NCI-H2081 treated with DMSO at 0.1 percent for 48 hours (cell line): Measurements from ENCODE around the gene KLHL11.
"Not testable (repeated sequence)": the region's sequence is repeated elsewhere in the genome, so short reads cannot be mapped to it uniquely, and the experiment has no call there.

Experiments used
- DNase-seq: peaks from one replicate; lab custom pipeline; 2025; lab: John Stamatoyannopoulos, UW

The KLHL11 gene

DNA sequence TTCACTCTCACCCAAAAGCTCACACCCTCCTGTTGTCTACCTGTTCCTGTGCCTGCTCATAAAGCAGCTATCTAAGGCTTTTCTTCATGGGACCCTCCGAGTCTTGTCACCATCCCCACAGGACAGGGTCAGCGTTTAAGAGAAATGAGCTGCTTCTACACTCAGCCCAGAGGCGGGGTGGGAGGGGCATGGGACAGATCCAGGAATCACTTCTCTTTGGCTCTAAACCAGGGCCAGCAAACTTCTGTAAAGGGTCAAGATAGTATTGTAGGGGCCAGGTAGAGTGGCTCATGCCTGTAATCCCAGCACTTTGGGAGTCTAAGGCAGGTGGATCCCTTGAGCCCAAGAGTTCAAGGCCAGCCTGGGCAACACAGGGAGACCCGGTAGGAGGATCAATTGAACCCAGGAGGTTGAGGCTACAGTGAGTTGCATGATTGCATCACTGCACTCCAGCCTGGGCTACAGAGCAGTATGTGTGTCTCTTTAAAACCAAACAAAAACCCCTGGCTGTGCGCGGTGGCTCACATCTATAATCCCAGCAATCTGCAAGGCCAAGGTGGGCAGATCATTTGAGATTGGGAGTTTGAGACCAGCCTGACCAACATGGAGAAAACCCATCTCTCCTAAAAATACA is 23.2 kb upstream of the KLHL11 start:
- DNase-seq: no peak

DNA sequence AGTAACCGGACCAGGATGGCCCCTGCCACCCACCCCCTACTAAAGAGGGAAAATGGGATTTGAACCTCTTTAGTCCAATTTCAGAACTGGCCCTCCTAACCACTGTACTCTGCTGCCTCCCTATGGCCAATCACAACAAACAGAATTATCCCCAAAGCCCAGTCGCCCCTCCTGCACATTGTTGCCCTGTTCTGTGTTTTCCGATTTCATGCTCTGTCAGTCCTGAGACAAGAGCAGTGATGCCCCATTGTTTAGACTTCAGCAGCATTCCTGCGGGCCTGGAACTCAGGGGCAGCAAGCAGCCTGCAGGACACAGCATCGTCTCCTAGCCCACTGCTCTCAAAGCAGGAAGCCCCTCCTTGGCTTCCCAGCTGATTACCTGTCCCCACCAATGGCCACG is 20.5 kb upstream of the KLHL11 start:
- no peak for DNase-seq

DNA sequence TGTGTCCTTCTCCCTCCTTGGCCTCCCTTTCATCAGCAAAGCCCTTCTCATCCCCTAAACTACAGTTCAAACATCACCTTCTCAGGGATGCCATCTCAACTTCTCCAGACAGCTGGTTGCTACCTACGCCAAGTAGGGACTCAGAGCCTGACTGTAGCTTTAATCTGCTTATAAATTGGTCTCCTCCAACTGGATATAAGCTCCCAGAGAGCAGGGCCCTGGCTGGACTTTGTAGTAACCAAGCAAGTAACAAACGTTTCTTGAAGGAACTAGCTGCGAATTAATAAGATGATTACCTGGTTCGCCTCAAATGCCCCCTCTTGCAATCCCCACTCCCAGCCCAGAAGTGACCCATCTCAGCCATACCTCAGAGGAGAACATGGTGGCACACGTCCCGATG is 17.5 kb upstream of the KLHL11 start:
- no peak for DNase-seq

DNA sequence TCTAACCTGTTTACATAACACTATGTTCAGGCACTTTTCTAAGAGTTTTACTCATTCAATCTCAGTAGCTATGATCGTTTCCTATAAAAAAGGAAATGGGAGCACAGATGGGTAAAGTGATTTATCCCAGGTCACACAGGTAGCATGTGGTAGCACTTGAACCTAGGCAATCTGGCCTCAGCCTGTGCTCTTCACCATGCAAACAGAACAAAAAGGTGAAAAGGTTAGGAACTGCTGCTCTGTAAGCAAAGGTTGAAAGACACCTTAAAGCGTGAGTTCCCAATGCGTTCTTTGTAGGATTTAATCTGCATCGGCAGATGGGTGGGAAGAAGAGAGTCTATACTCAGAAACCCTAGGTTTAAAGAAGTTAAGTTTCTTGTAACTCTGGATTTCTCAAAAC is 14.9 kb upstream of the KLHL11 start:
- DNase-seq: no peak

DNA sequence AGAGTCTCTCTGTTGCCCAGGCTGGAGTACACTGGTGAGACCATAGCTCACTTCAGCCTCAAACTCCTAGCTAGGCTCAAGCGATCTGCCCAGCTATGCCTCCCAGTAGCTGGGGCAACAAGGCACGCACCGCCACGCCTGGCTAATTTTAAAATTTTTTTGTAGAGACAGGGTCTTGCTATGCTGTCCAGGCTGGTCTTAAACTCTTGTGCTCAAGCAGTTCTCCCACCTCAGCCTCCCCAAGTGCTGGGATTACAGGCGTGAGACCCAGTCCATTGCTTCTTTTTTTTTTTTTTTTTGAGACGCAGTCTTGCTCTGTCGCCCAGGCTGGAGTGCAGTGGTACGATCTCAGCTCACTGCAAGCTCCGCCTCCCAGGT is 9.1 kb upstream of the KLHL11 start:
- not testable (repeated sequence) for DNase-seq

DNA sequence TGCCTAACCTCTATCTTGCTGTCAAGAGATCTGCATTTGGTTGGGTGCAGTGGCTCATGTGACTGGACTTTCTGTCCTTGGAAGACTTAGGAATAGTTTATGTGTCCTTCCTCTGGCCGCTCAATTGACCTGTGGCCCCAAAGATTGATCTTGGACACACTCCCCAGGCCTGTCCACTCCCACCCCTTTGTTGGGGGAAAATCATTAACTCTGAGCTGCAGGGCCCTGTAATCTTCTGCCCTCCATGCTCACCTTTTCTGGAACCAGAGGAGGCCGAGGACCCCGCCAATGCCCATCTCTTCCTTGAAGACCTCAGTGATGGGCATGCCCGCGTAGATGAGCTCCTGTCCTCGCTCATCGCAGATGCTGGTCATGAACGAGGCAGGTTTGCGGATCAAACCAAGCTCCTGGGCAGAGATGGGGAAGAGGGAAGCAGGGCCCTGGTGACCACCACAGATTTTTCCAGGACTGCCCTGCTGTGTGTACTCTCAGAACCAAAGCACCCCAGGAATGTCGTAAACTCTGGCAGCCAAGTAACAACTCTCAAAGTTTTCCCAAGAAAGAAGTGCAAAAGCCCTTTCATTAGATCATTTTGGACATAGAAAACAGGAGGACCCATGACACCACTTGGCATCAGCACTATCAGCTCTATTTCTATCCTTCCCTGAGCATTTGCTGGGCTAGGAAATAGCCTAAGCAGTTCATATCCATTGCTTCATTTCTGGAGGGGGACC is 8.5 kb upstream of the KLHL11 start:
- no peak for DNase-seq

DNA sequence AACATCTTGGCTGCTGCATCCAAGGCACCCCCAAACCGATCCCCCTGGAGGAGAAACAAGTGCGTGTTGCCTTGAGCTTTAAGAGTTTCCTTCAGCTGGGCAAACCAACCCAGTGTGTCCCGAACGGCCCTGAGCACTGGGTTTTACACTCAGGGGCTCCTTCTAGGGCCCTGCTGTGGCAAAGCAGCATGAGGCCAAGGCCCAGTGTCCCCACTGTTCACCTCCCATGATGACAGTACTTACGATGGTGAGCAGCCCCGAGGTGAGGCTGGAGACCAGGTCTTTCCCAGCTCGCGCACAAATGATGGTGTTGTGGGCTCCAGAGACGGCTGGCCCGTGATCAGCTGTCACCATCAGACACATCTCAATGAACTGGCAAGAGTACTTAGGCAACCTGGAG is 6.6 kb upstream of the KLHL11 start:
- no peak for DNase-seq

DNA sequence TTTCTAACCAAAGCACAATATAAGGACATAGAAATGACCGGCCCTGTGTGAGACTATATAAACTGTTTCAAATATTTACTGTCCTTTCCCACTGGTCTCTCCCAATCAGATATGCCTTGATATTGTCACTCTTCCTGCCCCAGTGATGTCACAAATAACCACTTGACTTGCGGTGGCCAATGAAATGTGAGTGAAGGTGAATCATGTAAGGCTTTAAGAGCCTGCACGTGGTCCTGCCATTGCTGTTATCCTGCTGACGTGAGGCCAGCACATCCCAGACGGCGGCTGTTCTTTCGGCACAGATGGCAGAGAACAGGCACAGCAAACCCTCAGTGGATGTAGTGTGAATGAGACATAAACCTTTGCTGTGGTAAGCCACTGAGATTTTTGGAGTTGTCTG is 5.4 kb upstream of the KLHL11 start:
- no peak for DNase-seq

DNA sequence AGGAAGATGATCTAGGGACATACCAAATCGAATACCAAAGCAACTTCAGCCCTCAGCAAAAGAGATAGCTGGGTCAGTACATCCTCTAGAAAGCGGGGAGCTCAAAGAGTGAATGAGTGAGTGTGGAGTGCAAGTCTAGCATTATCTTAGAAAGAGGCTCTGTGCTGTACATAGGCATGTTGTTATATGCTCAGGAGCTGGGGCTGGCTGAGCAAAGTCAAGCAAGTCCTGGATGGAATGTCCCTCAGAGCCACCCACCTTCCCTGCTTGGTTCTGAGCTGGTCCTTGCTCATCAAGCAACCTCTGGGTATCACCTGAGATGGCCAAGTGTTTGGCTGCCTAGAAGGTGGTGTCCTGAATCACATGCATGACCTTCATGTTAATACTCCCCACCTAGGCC is 4.9 kb upstream of the KLHL11 start:
- DNase-seq: no peak

DNA sequence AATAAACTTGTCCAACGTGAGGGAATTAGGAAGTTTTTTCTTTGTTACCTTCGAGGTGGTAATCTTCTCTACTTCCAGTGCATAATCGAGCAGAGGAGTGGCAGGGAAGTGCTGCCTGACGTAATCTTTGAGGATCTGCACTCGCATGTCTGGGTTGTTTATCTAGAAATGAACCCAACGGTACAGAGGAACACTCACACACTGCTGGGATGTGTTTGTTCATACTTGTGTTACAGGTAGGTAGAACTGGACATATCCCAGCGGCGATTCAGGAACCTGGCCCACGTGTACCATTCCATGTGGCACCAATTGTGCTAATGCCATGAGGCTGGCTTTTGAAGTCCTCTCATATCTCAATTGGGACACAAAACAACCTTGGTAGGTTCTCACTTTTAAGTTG is 4.2 kb upstream of the KLHL11 start:
- DNase-seq: no peak

DNA sequence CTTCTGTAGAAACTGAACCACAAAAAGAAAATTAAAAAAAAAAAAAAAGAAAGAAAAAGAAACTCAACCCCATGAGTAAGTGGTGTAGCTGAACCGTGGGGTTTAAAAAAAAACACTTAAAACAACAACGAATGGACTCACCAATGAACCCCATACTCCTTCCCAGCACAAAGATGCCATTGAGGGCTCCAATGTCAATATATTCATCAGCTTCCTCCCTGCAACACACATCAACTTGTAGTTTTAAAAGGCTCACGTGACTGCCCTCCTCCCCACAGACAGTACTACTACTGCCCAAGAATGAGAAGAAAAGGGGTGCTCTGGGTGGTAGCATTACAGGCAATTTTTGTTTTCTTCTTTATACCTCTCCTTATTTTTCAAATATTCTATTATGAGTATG is 3.3 kb upstream of the KLHL11 start:
- no peak for DNase-seq

DNA sequence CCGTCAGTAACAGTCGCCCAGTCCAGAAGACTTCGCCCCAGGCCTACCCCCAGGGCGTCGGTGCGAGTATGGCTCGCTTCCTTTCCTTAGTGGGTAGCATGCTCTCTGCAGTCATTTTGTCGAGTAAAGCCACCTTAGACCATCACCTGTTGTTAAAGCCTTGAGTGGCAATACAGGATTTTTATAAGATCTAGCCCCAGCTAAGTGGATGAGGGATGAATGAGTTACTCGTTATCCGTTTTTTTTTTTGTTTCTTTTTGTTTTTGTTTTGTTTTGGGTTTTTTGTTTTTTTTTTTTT is 322 bp upstream of the KLHL11 start:
- no peak for DNase-seq

DNA sequence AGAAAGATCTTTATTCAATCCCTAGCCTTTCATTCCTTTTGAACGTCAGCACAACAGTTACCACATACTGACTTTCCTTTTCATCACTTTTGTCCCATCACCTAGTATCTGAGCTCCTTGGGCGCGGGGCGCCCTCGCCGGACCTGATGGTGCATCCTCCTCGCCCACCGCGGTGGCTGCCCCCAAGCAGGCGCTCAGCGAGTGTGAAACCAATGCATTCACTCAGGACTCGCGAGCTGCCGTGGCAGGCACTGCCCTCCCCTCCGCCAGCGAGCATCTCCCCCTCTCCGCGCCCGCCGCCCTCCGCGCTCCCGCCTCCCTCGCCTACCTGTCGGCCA is 756 bp downstream of the KLHL11 start:
- no peak for DNase-seq

DNA sequence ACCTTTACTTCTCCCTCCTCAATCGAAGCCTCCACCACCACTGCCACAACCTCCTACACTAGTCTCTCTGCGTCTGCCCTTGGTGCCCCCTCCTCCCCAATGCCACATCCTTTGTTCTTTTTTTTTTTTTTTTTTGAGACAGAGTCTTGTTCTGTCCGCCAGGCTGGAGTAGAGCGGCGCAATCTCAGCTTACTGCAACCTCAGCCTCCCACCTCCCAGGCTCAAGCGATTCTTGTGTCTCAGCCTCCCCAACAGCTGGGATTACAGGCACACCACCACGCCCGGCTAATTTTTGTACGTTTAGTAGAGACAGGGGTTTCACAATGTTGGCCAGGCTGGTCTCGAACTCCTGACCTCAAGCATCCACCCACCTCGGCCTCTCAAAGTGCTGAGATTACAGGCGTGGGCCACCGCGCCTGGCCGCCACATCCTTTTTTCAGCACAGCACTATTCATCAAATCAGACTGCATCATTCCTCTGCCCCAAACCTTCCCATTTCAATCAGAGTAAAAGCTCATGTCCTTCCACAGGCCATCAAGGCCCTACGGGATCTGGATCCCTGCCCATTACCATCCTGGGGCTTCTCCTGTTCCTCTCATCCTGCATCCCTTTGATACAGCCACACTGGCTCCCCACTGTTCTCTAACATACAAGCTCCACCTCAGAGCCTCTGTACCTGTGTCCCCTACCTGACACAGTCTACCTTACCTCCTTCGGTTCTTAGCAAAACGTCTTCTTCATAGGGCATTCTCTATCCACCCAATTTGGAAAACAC is 2.0 kb downstream of the KLHL11 start:
- DNase-seq: no peak

DNA sequence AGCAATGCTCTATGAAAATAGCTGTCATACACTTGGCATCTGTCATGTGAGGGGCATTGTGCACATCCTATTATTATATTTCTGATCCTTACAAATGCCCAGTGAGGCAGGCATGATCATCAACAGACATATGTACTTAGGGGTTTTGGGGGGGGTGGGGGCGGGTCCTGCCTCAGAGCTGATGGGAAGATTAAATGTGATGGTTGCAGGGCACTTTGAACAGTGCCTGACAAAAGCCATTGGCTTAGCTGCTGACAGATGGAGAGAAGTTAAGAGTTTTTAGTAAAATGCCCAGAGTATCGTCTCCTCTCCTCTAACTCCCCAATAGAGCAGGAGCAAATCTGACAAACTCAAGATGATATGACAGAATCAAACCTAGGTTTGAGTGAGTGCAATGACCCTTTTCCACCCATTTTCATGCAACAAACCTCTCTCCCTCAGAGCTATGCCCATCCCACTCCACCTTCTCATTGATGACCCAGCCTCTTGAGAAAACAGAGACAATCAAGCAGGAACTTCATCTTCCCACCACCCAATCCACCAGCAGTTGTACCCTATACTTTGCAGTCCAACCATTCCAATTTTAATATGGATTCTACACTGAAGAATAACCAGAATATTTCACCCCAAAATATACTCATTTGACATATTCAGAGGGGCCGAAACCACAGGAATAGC is 4.8 kb downstream of the KLHL11 start:
- DNase-seq: no peak

DNA sequence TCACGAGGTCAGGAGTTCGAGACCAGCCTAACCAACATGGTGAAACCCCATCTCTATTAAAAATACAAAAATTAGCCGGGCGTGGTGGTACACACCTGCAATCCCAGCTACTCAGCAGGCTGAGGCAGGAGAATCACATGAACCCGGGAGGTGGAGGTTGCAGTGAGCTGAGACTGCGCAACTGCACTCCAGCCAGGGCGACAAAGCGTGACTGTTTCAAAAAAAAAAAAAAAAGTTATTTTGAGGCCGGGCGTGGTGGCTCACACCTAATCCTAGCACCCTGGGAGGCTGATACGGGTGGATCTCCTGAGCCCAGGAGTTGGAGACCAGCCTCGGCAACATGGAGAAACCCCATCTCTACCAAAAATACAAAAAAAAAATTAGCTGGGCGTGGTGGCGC is 13.8 kb downstream of the KLHL11 start:
- DNase-seq: not testable (repeated sequence)

DNA sequence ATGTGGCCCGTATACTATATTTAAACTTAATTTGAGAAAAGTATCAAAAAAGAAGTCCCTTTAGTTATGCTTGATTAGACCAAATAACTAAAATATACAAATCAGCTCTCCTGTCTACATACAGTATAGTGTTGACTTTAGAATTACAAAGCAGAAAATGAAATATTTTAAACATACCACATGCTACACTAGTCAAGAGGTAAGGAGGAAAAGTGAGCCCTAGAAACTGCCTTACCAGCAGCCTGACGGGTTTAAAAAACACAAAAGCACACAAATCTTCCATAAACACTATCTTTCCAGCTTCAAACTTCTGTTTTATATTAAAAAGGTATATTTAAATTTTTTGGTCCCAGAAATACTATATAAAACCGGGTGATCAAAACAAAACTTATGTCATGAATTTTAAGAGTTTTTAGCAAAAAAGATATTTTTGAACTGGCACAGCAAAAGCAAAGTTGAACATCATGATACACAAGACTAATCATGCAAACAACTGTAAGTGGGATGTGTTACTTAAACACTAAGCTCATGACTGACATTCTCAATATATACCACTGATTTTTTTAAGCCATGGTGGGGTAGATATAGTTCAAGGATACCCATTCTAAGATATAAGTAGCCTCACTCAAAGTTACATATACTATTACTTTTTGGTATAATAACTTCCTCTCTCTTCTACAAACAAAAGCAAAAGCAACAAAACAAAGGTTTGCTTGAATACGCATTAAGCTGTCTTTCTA is 15.8 kb downstream of the KLHL11 start:
- DNase-seq: no peak

DNA sequence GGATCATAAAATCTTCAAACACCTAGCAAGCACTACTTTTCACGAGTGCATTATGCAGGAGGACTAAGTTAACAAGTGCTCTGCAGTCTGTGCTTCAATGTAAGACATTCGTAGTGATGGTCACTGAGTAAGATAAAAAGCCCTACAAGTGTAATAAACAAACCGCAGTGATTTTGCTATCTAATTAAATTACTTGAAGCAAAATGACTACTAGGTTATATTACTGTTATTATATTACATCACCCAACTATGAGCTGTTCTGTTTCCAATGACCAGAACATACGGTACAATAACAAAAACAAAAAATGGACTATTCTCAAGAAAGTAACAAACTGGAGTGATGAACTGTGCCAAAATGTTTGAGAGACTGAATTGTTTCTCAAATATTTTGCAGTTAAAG is 16.4 kb downstream of the KLHL11 start:
- DNase-seq: no peak

DNA sequence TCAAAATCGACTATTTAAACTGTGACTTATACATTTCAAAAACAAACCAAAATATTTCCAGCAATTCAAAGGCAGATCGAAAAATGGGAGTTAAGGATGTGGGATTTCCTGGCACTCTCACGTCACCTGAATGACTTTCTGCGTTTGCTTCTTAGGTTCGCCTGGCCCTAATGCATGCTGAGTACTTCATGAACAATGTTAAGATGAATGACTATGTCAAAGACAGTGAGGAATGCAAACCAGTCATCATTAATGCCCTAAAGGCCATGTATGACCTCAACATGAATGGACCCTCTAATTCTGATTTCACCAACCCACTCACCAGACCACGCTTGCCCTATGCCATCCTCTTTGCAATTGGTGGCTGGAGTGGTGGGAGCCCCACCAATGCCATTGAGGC is 20.3 kb downstream of the KLHL11 start:
- no peak for DNase-seq

DNA sequence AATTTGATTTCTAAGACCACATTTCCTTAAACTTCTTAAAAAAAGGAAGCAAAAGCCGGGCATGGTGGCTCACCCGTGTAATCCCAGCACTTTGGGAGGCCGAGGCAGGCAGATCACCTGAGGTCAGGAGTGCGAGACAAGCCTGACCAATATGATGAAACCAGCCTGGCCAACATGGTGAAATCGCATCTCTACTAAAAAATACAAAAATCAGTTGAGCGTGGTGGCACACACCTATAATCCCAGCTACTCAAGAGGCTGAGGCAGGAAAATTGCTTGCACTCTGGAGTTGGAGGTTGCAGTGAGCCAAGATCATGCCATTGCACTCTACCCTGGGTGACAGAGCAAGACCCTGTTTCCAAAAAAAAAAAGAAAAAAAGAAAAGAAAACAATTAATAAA is 24.4 kb downstream of the KLHL11 start:
- not testable (repeated sequence) for DNase-seq

DNA sequence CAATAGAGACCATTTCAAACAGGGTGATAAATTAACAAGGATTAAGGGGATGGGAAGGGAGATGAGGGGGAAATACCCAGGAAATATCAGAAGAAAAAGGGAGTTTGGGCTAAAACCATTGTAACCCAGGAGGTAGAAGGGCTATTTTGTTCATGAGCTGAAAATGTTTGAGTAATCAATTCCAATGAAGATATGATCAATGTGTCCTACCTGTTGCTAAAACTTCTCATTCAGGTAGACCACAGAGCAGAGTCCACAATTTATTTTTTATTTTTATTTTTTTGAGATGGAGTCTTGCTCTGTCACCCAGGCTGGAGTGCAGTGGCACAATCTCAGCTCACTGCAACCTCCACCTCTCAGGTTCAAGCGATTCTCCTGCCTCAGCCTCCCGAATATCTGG is 25.8 kb downstream of the KLHL11 start:
- DNase-seq: not testable (repeated sequence)

DNA sequence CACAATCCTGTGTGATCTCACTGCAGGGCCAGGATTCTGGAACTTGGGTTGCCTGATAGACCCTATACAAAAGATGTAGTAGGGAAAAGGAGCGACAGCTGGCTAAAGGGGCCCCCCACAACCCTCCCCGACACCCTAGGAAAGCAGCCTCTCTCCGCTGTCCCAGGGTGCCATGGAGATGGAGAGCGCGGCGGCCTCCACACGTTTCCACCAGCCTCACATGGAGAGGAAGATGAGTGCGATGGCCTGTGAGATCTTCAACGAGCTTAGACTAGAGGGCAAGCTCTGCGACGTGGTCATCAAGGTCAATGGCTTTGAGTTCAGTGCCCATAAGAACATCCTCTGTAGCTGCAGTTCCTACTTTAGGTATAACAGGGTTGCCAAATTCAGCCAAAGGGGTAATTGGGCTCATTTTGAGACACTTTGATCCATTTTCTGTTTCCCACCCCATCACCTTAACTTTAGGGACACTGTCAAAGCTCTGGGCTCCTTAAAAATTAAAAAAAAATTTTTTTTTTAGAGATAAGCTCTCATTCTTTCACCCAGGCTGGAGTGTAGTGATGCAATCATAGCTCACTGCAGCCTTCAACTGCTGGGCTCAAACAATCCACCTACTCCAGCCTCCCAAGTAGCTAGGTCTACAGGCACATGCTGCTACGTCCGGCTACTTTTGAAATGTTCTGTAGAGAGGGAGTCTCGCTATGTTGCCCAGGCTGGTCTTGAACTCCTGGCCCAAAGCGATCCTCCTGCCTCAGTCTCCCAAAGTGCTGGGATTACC is 27.3 kb downstream of the KLHL11 start, which contains the start of gene KLHL10:
Gene KLHL10 (plus strand): TSS at position 65 of the 778 bp plus-strand sequence. CDS start 108 bp downstream, at position 173.
- DNase-seq: no peak
